Measurements from ENCODE around the gene RBM4.
"Not testable (repeated sequence)": the region's sequence is repeated elsewhere in the genome, so short reads cannot be mapped to it uniquely, and the experiment has no call there.

RBM4 gene

DNA sequence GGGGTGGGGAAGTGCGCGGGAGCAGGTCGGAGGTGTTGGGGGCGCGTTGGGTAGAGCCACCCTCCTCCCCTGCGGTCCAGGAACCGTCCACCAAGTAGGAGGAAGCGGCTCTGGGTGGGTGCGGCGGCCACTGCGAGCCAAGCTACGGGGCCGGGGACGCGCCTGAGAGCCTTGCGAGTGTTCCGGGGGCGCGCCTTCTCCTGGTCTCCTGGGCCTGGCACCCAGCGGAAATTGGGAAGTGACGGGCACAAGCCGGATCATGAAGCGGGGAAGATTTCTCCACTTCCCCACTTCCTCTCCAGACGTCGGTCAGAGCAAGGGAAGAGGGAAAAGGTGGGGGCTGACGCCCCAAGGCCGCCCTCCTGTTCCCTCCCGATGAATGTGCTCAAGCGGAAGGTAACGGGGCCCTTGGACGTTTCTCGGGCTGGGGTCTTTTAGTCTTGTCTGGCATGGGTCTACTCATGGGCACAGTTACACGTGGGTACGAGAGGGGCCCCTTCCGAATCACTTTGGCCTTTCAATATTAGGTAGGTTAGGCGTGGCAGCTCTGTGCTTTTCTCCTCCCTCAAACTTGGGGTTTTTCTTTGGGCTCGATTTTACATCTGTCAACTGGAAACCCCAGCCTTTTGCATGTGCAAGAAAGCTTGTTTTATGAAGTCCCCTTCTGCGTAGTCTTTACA lies 21.2 kb upstream of the RBM4 start:
- DNase-seq = no peak

DNA sequence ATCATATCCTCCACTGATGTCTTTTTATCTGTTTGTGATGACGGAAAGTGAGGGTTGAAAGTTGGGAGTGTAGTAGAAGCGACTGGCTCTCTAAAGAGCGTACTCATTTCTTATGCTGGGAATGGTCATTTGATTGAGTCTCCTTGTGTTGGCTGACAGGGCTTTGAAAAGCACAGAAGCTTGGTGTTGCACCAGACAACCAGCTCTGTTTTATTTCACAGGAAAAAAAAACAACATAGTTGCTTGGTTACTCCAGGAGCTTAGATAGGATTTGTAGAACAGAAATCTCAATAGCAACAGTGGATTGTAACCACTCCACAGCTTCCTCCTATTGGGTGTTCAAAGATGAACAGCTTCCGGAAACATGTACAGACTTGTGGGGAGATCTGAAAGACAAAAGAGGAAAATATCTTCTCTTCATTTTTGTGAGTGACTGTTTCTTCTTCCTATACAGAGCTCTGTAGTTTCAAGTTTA lies 19.4 kb upstream of the RBM4 start:
- no peak for DNase-seq

DNA sequence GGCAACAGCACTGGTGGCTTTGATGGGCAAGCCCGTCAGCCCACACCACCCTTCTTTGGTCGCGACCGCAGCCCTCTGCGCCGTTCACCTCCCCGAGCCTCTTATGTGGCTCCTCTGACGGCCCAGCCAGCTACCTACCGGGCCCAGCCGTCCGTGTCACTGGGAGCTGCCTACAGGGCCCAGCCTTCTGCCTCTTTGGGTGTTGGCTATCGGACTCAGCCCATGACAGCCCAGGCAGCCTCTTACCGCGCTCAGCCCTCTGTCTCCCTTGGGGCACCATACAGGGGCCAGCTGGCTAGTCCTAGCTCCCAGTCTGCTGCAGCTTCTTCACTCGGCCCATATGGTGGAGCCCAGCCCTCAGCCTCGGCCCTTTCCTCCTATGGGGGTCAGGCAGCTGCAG lies 14.1 kb upstream of the RBM4 start:
- no peak for DNase-seq

DNA sequence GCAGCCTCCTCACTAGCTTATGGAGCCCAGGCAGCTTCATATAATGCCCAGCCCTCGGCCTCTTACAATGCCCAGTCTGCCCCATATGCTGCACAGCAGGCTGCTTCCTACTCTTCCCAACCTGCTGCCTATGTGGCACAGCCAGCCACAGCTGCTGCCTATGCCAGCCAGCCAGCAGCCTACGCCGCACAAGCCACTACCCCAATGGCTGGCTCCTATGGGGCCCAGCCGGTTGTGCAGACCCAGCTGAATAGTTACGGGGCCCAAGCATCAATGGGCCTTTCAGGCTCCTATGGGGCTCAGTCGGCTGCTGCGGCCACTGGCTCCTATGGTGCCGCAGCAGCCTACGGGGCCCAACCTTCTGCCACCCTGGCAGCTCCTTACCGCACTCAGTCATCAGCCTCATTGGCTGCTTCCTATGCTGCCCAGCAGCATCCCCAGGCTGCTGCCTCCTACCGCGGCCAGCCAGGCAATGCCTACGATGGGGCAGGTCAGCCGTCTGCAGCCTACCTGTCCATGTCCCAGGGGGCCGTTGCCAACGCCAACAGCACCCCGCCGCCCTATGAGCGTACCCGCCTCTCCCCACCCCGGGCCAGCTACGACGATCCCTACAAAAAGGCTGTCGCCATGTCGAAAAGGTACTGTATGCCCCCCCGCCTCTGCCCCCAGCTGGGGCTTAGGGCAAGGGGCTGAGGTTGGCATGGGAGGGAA lies 13.3 kb upstream of the RBM4 start:
- DNase-seq = no peak

DNA sequence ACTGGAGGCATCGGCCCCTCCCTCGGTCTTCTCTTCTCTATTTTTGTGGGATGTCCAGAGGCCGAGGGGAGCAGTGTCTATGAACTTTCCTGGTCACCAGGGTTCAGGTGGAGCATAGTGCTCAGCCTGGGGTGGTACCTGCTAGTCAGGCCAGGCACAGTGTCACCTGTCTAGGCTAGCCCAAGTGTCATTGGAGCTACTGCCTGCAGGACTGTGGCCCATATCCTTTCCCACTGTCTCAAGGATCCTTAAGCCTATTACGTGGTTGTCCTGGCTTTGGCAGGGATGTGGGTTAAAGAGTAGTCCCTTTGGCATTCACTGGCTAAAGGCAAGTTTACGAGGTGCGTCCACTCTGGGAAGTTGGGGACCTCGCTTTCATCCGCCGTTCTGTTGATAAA lies 12.8 kb upstream of the RBM4 start:
- DNase-seq = no peak

DNA sequence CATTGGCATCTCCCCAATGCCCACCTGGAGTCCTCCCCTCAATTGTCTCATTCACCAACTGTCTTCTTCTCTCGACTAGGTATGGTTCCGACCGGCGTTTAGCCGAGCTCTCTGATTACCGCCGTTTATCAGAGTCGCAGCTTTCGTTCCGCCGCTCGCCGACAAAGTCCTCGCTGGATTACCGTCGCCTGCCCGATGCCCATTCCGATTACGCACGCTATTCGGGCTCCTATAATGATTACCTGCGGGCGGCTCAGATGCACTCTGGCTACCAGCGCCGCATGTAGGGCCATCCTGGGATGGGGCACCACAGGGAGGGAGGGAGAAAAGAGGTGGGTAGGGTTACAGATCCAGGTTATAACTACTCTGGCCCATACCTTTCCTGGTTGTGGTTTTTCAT lies 12.1 kb upstream of the RBM4 start:
- no peak for DNase-seq

DNA sequence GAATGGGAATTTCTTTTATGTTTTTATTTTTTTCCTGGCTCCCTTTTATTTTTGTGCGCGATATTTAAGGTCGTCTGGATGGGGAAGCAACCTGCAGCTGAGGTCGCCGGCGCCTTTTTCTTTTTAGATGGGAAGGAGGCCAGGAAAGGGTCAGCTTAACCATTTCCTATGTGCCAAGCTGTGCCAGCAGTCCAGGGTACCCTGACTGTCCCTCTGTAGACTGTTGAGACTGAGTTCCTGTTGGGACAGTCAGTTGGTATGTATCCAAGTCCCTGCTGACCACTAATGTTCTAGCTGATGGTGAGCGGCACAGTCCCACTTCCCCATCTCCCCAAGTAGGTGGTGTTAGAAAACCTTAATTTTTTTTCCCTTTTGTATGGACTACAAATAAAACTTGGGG lies 11.6 kb upstream of the RBM4 start:
- no peak for DNase-seq

DNA sequence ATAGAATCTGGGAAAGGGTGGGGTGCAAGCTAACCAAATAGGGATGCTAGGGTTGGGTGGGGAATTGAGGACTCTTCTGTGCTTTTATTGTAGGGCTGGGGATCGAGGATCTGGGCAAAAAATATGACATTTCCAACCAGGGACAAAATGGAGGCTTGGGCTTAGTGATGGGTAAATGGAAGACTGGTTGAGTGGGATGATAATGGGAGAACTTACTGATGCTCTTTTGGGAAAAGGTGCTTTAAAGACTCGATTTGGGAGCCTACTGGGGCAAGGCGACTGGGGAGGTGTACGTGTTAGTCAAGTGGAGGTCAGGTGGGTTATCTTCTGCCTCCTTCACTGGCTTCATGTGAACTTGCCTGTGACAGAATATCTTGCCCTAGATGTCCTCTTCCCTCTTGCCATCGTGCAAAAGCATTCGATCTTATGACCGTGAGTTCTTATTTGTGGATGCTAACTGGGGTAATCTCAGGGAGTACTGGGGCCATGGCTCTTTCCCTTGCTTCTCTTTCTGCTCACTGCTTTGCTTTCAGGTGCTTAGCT lies 10.4 kb upstream of the RBM4 start:
- no peak for DNase-seq

DNA sequence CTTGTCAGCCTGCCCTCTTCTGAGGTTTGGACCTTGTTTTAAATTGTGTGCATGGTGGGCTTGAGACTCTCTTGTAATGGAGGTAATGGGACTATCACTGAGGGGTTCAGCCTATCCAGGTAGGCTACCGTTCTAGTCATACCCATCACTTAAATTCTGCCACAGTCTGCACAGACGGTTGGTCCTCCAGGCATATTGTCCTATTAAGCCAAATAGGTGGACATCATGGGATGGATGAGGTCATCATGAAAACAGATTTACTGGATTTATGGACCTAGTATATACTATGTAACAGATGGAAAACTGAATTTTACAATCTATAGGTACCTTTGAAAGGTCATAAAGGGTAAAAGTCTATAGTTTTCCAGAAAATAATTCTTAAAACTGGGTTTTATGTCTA lies 9.1 kb upstream of the RBM4 start:
- DNase-seq = no peak

DNA sequence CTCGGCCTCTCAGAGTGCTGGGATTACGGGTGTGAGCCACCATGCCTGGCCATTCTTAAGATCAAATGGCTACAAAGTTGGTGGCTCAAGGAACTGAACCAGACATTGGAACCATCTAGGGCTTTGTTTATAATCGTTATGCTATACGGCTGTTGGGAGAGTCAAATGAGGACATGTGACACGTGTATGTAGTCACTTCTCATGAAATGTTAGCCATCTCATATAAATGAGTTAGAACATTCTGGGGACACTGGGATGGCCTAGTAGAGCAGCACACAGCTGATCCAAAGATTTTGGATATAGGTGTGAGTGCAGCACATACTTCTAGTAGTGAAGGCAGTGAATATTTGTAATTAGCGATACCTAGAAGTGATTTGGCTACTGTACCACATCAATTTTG lies 6.6 kb upstream of the RBM4 start:
- no peak for DNase-seq

DNA sequence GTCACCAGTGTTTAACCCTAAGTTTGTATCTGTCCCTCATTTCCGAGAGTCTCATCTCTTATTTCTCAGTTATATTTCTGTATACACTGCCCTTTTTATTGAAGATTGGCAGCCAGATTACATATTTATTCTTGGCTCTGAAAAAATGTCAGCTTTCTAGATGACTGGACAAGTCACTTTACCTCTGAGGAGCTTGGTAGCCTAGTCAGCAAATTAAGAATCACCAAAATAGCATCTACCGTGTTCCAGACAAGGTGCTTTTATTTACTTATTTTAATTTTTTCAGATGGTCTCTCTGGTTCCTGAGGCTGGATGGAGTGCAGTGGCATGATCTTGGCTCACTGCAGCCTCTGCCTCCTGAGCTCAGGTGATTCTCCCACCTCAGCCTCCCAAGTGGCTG lies 5.6 kb upstream of the RBM4 start:
- no peak for DNase-seq

DNA sequence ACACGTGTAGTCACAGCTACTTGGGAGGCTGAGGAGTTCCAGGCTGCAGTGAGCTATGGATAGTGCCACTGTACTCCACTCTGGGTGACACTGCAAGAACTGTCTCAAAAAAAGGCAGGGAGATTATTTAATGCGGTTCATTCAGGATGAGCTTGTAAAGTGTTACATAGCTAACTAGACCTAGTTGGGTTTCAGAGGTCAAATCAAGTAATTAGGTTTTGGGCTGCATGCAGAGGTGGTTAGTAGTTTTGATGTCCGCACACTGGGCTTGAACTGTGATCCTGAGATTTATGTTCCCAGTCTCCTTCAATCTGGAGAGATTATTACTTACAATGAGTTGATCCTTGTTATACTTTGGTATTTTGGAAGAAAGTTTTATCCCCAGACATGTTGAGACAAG lies 2.1 kb upstream of the RBM4 start:
- no peak for DNase-seq

DNA sequence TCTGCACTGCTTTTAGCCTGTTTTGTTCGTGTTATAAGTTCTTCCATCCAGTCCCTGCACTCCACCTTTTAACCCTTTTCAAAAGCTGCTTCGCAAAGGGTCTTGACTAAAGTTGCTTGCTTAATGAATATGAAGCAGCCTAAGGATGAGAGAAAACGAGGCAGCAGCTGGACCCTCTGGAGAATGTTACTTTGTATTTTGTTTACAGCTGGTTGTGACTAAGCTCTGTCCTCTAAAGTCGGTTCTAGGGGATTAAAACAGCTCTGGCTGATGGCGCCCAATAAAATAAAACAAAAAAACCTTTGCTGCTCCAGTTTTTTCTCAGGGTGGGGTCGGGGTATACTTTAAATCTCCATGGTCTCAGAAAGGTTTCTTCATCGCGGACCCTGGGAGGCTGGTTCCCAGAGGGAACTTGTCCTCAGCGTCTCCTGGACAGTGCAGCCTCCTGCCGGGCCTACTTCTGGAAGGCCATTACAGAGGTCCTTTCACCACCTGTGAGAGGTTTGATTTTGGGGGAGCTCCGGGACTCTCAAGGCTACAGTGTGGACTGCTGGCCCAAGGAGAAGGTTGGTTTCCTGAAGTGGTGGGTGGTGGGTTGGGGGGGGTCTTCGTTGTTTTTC lies 836 bp upstream of the RBM4 start:
- DNase-seq = no peak

DNA sequence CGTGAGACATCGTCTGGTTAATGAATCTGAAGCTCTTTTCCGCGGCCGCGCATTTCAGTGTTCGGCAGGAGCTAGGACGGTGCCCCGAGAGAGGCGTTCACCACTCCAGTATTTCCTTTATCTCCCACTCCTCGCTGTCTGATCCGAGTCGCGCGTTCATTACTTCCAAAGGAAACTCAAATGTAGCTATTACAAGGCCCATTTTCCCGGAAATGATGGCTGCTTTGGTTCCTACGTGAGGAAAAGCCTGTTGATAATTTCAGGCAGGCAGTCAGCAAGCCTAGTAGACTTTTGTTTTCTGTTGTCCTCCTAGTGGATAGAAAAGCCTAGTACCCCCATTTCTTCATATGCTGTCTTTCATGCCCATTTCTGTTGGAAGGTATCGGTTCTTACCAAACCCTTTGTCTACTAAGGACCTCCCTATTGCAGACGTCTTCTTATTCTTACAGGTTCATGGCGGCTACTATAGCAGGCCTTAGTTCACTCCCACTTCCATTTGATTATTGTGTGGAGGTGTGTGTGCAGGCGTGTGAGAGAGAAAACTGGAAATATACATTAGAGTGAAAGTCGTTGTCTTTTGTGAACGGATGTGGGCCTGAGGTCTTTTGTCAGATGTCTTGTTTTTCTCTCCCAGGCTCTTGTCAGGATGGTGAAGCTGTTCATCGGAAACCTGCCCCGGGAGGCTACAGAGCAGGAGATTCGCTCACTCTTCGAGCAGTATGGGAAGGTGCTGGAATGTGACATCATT lies 737 bp downstream of the RBM4 start:
- DNase-seq = peak in 2 of 4 experiments; percentile 23 to 42

DNA sequence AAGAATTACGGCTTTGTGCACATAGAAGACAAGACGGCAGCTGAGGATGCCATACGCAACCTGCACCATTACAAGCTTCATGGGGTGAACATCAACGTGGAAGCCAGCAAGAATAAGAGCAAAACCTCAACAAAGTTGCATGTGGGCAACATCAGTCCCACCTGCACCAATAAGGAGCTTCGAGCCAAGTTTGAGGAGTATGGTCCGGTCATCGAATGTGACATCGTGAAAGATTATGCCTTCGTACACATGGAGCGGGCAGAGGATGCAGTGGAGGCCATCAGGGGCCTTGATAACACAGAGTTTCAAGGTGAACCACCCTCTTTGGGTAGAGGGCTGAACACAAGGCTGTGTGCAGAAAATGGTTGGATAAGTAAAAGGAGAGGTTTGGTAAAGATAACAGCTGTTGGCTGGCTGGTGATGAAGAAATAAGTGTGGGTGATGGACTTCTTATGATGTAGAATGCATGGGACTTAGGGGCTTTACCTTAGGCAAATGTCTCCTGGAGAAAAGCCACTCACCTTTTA lies 1.4 kb downstream of the RBM4 start:
- DNase-seq = not testable (repeated sequence)

DNA sequence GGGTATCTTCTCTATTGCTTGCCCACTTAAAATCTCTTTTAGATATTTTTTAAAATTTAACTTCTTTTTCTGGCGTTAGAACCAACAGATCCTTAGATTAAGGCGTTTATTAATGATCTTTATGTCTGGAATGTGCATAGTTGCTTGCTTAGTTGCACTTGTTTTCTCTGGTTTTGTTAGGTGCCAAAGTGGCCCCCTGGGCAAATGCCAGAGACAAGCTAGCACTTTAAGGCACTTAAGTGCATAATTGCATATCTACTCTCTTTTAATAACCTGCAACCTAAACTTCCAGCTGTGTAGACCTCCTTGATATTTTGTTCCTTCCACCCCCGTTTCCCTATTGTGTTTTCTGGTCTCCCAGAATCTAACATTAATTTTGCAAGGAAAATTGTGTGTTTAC lies 3.3 kb downstream of the RBM4 start:
- no peak for DNase-seq

DNA sequence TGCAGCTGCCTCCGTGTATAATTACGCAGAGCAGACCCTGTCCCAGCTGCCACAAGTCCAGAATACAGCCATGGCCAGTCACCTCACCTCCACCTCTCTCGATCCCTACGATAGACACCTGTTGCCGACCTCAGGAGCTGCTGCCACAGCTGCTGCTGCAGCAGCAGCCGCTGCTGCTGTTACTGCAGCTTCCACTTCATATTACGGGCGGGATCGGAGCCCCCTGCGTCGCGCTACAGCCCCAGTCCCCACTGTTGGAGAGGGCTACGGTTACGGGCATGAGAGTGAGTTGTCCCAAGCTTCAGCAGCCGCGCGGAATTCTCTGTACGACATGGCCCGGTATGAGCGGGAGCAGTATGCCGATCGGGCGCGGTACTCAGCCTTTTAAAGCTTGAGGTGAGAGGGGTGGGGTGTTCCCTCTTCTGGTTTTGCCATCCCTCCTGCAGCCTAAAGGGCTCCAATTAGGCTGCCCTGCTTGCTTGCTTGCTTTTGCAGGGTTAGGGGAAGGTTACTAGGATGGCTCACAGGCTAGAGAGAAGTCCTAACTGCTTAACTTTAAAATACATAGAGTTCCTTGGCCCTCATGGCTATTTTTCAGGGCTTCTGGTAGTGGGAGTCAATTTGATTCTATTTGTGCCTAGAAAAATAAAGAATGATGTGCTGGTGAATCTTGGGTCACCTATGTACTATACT lies 5.4 kb downstream of the RBM4 start:
- DNase-seq = no peak

DNA sequence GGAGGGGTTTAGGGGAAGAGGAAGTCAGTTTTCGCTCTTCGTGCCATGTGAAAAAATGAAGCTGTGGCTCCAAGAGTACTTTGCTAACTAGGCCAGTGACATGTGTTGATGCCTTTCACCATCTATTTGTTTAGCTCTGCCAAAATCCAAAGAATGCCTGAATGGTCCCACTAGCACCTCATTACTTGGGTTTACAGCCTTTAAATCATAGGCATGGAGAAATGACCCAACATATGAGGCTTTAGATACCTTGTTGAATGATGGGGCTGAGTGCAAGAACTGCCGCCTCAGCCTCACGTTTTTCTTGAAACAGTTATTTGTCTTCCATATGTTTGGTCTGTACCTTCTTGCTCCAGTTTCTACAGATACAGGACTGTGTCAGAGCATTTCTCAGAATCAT lies 8.3 kb downstream of the RBM4 start:
- no peak for DNase-seq

DNA sequence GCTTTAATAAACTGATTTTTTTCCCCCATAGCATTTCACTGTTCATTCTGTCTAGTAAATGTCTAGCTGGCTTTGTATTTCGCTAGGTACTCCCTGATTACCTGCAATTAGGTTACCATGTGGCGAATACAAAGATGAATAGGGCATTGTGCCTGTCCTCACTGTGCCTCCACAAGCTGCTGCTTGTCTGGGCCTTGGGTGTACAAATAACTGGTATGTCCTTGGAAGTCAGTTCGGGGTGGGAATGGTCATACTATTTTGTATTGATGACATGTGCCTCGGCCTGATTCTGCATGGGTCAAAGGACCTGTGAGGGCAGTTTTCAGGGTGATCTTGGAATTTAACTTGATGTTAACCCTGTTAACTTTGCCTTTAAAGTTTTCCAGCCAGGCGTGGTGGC lies 11.4 kb downstream of the RBM4 start:
- no peak for DNase-seq

DNA sequence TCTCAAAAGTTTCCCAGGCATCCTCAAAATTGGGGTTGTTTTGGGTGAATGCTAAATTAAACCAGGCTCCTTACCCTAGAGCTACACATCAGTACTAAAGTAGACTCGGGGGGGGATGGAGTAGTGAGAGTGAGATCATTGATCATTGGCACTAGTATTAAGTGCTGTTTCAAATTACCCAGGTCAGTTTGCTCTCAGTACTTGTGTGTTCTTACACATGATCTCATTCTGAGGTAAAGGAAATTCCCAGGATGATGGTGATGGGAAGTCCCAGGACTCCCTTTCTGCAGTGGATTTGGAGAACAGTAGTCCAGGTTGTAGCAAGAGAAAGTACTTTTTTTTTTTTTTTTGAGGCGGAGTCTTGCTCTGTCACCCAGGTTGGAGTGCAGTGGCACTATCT lies 12.5 kb downstream of the RBM4 start:
- no peak for DNase-seq

DNA sequence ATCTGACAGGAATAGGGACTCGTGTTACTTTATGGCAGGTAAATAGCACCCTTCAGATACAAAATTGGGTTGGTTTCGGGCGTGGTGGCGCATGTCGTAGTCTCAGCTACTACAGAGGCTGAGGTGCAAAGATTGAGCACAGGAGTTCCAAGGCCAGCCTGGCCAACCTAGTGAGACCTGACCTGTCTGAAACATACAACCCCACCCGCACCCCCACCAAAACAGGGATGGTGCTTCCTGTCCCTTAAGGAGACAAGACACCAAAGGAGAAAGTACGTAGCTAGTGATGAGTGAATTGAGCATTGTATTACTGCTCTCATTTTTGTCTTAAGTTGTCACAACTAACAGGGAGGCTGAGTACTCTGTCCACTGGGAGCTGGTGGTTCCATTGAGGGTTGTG lies 14.1 kb downstream of the RBM4 start:
- no peak for DNase-seq

DNA sequence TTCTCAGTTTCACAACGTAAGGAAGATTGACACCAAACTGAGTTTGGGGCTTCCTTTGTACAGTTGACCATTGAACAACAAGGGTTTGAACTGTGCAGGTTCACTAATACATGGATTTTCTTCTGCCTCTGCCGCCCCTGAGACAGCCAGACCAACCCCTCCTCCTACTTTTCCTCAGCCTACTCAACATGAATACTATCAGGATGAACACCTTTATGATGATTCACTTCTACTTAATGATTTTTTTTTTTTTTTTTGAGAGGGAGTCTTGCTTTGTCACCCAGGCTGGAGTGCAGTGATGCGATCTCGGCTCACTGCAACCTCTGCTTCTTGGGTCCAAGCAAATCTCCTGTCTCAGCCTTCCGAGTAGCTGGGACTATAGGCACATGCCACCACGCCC lies 14.6 kb downstream of the RBM4 start:
- no peak for DNase-seq

DNA sequence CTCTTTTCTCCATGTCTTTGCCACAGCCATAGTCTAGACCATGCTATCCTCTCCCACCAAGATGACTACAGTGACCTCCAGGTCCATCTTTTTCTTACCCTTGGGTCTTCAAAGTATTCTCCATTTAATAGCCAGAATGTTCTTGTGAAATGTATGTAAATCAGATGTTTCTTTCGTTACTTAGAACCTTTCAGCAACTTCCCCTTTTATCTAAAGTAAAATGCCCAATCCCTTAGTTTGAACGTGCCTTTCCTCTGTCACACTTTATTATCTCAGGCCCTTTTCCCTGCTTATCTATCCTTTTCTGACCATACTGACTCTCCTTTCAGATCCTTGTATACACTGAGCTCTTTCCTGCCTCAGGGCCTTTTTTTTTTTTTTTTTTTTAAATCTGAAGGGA lies 21.3 kb downstream of the RBM4 start:
- no peak for DNase-seq
